ENCODE measurements around the gene EPM2A.

Gene EPM2A

DNA sequence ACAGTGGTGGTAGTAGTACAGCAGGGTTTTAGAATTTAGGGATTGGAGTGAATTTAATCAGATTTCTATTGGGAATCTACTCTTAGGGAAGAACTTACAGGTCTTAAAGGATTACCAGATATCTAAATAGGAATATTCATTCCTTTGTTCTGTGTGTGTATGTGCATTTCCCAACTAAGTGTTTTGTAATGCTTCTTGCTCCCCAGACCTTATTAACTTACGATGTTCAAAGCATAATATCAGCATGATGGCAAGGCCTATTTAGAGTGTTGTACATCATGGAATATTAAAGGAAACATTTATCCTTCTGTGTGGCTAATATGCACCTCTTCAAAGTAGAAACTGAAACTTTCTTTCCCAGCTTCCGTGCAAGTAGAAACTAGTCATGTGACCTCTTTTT, 133.9 kb downstream of the EPM2A start:
- Histone ChIP-seq H3K4me3 (ENCODE audit: low read depth in 1 of 5, low read length in 5 of 5) (no peak overlapping the region), H3K4me1 (ENCODE audit: control insufficient read depth in 5 of 5, insufficient read depth in 5 of 5, low read length in 5 of 5) (peaks cover 0 to 13% (median 4%) of the 10 kb centered on the region in 5 donors), H3K36me3 (ENCODE audit: control insufficient read depth in 5 of 5, insufficient read depth in 5 of 5, low read length in 5 of 5) (no peaks in the 10 kb centered on the region), H3K27ac (ENCODE audit: low read depth, low read length) (no peak overlapping the region), H3K9ac (ENCODE audit: low read length in 5 of 5) (no peak overlapping the region), H3K9me3 (ENCODE audit: control insufficient read depth in 5 of 5, low read length in 5 of 5) (peaks cover 0 to 4% (median 0%) of the 10 kb centered on the region in 5 donors), H3K27me3 (ENCODE audit: control insufficient read depth in 5 of 5, insufficient read depth in 4 of 5, low read length in 5 of 5) (no peaks in the 10 kb centered on the region)

DNA sequence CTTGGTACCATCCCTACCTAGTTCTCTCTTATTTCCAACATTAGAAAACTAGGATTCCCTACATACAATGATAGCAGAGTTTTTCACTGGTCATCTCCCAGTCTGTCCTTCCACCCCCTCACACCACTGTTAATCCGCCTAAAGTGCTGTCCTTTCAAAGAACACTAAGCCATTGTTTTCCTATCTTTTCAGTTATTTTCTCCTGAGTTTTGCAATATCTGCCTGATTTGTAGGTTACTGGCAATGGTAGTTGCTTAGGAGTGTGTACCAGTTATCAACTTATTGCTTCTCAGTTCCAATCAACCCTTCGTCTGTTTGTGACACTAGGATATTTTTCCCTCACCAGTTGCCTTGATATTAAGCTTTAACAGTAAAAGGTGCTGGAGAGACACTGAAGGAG, 135.0 kb downstream of the EPM2A start:
- Histone ChIP-seq H3K9ac (ENCODE audit: low read length in 5 of 5) (no peak overlapping the region), H3K4me3 (ENCODE audit: low read depth in 1 of 5, low read length in 5 of 5) (no peak overlapping the region), H3K9me3 (ENCODE audit: control insufficient read depth in 5 of 5, low read length in 5 of 5) (peaks cover 0 to 4% (median 0%) of the 10 kb centered on the region in 5 donors), H3K27ac (ENCODE audit: low read depth, low read length) (no peak overlapping the region), H3K36me3 (ENCODE audit: control insufficient read depth in 5 of 5, insufficient read depth in 5 of 5, low read length in 5 of 5) (no peaks in the 10 kb centered on the region), H3K4me1 (ENCODE audit: control insufficient read depth in 5 of 5, insufficient read depth in 5 of 5, low read length in 5 of 5) (peaks cover 0 to 13% (median 4%) of the 10 kb centered on the region in 5 donors), H3K27me3 (ENCODE audit: control insufficient read depth in 5 of 5, insufficient read depth in 4 of 5, low read length in 5 of 5) (no peaks in the 10 kb centered on the region)

DNA sequence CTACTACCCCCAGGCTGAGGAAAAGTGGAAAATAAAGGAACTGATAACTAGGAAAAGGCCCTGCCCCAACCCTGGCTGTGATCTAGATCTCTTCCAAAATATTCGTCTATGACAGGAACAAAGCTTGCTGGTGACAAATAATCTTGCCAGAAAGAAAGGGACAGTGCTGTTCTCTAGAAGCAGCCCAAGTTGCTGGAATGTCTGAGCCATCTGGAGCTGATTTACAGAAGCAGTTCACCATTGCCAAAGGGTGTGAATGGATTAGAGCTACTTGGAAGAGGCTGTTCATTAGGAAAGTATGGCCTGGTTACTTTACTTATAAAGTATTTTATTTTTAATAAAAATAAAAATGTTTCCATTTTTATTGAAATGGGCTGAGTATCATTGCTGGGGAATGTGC, 146.3 kb downstream of the EPM2A start:
- H3K4me1 ChIP-seq (ENCODE audit: control insufficient read depth in 5 of 5, insufficient read depth in 5 of 5, low read length in 5 of 5) = no peaks in the 10 kb centered on the region
- no peaks in the 10 kb centered on the region for H3K36me3 ChIP-seq (ENCODE audit: control insufficient read depth in 5 of 5, insufficient read depth in 5 of 5, low read length in 5 of 5)
- no peak overlapping the region for H3K9ac ChIP-seq (ENCODE audit: low read length in 5 of 5)
- H3K27ac ChIP-seq (ENCODE audit: low read depth, low read length) = no peak overlapping the region
- H3K9me3 ChIP-seq (ENCODE audit: control insufficient read depth in 5 of 5, low read length in 5 of 5) = peaks cover 0 to 5% (median 0%) of the 10 kb centered on the region in 5 donors
- no peak overlapping the region for H3K4me3 ChIP-seq (ENCODE audit: low read depth in 1 of 5, low read length in 5 of 5)
- H3K27me3 ChIP-seq (ENCODE audit: control insufficient read depth in 5 of 5, insufficient read depth in 4 of 5, low read length in 5 of 5) = no peaks in the 10 kb centered on the region

DNA sequence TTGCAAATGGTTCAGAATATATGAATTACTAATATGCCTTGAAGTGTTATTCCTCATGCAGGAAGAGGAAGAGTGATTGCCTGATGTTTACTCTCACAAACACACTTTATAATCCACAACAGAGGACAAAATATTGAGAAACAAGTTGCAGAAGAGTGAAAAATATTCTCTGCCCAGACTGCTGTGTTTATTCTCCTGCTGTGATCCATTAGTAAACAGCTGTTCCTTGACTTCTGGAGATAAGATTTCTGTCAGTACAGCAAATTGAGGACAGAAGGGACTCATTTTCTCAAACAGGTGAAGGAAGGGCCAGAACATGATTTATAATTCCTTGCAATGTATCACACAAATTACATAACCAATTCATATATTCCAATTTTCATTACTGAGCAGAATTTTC, 148.0 kb downstream of the EPM2A start:
- no peaks in the 10 kb centered on the region for H3K27me3 ChIP-seq (ENCODE audit: control insufficient read depth in 5 of 5, insufficient read depth in 4 of 5, low read length in 5 of 5)

DNA sequence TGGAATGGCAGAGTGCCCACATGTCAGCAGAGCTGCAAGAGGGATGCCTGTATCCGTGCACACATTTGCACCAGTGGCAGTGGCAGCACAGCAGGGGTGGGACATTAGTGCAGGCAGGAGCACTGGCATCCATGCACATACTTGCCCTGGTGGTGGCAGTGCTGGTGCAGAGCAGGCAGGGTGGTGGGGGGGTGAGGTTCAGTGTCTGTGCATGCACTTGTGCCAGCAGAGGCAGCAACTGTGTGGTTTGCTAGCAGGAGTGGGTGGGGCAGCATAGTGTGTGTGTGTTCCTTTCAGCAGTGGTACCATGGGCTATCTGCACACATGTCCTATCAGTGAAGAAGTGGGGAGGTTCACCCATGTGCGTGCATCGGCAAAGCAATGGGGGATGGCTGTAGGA, 151.6 kb downstream of the EPM2A start:
- no peaks in the 10 kb centered on the region for H3K4me1 ChIP-seq (ENCODE audit: control insufficient read depth in 5 of 5, insufficient read depth in 5 of 5, low read length in 5 of 5)
- H3K27me3 ChIP-seq (ENCODE audit: control insufficient read depth in 5 of 5, insufficient read depth in 4 of 5, low read length in 5 of 5) = no peaks in the 10 kb centered on the region
- no peaks in the 10 kb centered on the region for H3K36me3 ChIP-seq (ENCODE audit: control insufficient read depth in 5 of 5, insufficient read depth in 5 of 5, low read length in 5 of 5)
- H3K27ac ChIP-seq (ENCODE audit: low read depth, low read length) = no peak overlapping the region
- no peak overlapping the region for H3K9ac ChIP-seq (ENCODE audit: low read length in 5 of 5)
- H3K4me3 ChIP-seq (ENCODE audit: low read depth in 1 of 5, low read length in 5 of 5) = no peak overlapping the region
- peaks cover 0 to 10% (median under 1%) of the 10 kb centered on the region in 5 donors for H3K9me3 ChIP-seq (ENCODE audit: control insufficient read depth in 5 of 5, low read length in 5 of 5)

More for the DNA sequence above, 148.0 kb downstream of the EPM2A start:
- no peak overlapping the region for H3K4me3 ChIP-seq (ENCODE audit: low read depth in 1 of 5, low read length in 5 of 5)
- H3K36me3 ChIP-seq (ENCODE audit: control insufficient read depth in 5 of 5, insufficient read depth in 5 of 5, low read length in 5 of 5) = no peaks in the 10 kb centered on the region
- H3K4me1 ChIP-seq (ENCODE audit: control insufficient read depth in 5 of 5, insufficient read depth in 5 of 5, low read length in 5 of 5) = no peaks in the 10 kb centered on the region
- peaks cover 0 to 10% (median 0%) of the 10 kb centered on the region in 5 donors for H3K9me3 ChIP-seq (ENCODE audit: control insufficient read depth in 5 of 5, low read length in 5 of 5)
- no peak overlapping the region for H3K27ac ChIP-seq (ENCODE audit: low read depth, low read length)
- no peak overlapping the region for H3K9ac ChIP-seq (ENCODE audit: low read length in 5 of 5)

All from subcutaneous abdominal adipose tissue (tissue), 5 donors.